ENCODE measurements around the gene GRIP2. TPM values are rescaled to one million over a fixed set of nuclear protein-coding genes. Genes with fewer than 3 reads are reported as not detected.
A peak's percentile ranks its signal among the peaks of the same experiment; 100 is the strongest.

GRIP2 gene
- total and polyA plus RNA-seq, 2 of the 4 experiments (the other 2 are of a cell fraction): 0.05 TPM; not detected in 1

- TF ChIP-seq USF2 (IDR thresholded peaks at IDR 0.05; ENCODE audit: low read depth, low read length) (no peak), POLR2A (IDR thresholded peaks at IDR 0.05; ENCODE audit: low read depth, low read length) (no peak)
These were observed 67.4 kb downstream of the GRIP2 start (continued) for GRCh38 chr3:14472471-14473351.

- BruUV-seq (replicated peaks): no TSS peak
- CTCF ChIA-PET: no interaction called here
- no peak for ATAC-seq (ENCODE audit: low read depth)
- TF ChIP-seq USF2 (IDR thresholded peaks at IDR 0.05; ENCODE audit: low read depth, low read length): no peak
- no peak for TF ChIP-seq POLR2A (IDR thresholded peaks at IDR 0.05; ENCODE audit: low read depth, low read length)
- TF ChIP-seq SMC3 (IDR thresholded peaks at IDR 0.05; ENCODE audit: low read depth, low read length): no peak
- TF ChIP-seq NFE2L2 (IDR thresholded peaks at IDR 0.05; ENCODE audit: low read depth, low read length): no peak
- no peak for TF ChIP-seq CEBPB (IDR thresholded peaks at IDR 0.05; ENCODE audit: low read depth, low read length)
- no peak for TF ChIP-seq RFX5 (IDR thresholded peaks at IDR 0.05; ENCODE audit: low read depth, low read length)
- TF ChIP-seq RAD21 (IDR thresholded peaks at IDR 0.05; ENCODE audit: low read length): no peak
- TF ChIP-seq MAFK (IDR thresholded peaks at IDR 0.05; ENCODE audit: low read depth, low read length): no peak
- no peak for TF ChIP-seq BHLHE40 (IDR thresholded peaks at IDR 0.05; ENCODE audit: low read depth, low read length)
- no peak for TF ChIP-seq FOS (IDR thresholded peaks at IDR 0.05; ENCODE audit: low read depth, low read length)
- TF ChIP-seq MXI1 (IDR thresholded peaks at IDR 0.05; ENCODE audit: borderline replicate concordance, low read depth, low read length): no peak
- no peak for TF ChIP-seq RCOR1 (IDR thresholded peaks at IDR 0.05; ENCODE audit: insufficient replicate concordance, low read length)
- no peak for TF ChIP-seq MAZ (IDR thresholded peaks at IDR 0.05; ENCODE audit: borderline replicate concordance, low read depth, low read length)
- TF ChIP-seq CHD1 (IDR thresholded peaks at IDR 0.05; ENCODE audit: low read depth, low read length): no peak
These were observed 68.5 kb downstream of the GRIP2 start for GRCh38 chr3:14471690-14472089.

More at GRCh38 chr3:14471690-14472089, 68.5 kb downstream of the GRIP2 start:
- Histone ChIP-seq H3K9me3 (ENCODE audit: control insufficient read depth, insufficient read depth, low read length) (no peaks in the 10 kb centered on the region), H3K27ac (ENCODE audit: insufficient read depth, low read length) (0 out of 2 replicates have a peak overlapping the region, but pooled peaks have one; percentile 3), H4K20me1 (ENCODE audit: insufficient read depth, low read length) (no peaks in the 10 kb centered on the region), H3K4me2 (ENCODE audit: low read depth, low read length) (no peak overlapping the region), H3K14ac (replicated peaks; ENCODE audit: low read depth, low read length) (peak overlapping the region; percentile 56), H2BK20ac (ENCODE audit: low read depth, low read length) (no peak overlapping the region), H2BK15ac (ENCODE audit: low read depth, low read length) (no peak overlapping the region; the same call in 2 of the 3 replicates), H2AK5ac (ENCODE audit: low read depth, low read length) (peak overlapping the region; percentile 33; the same call in 1 of the 2 replicates), H3K9me1 (ENCODE audit: insufficient read depth, low read length) (peaks cover 25% of the 10 kb centered on the region), H3K9ac (ENCODE audit: low read depth, low read length) (no peak overlapping the region), H4K8ac (ENCODE audit: low read depth in 2 of 2, low read length in 2 of 2) (peak overlapping the region in 1 of 2 experiments; percentile 57; a peak in 2 of 4 replicates), H3K18ac (ENCODE audit: low read depth, low read length) (no peak overlapping the region), H3K4me1 (ENCODE audit: control insufficient read depth, insufficient read depth, low read length) (peaks cover 15% of the 10 kb centered on the region), H4K5ac (ENCODE audit: low read depth, low read length) (no peak overlapping the region), H2BK120ac (ENCODE audit: low read depth, low read length) (peak overlapping the region; percentile 44), H3K36me3 (ENCODE audit: control insufficient read depth, insufficient read depth, low read length) (peaks cover 59% of the 10 kb centered on the region), H3K23ac (ENCODE audit: low read depth, low read length) (no peak overlapping the region; the same call in 1 of the 2 replicates), H2AFZ (replicated peaks; ENCODE audit: low read length, poor library complexity) (peak overlapping the region; percentile 43), H4K91ac (ENCODE audit: insufficient read depth, low read depth, low read length) (peak overlapping the region; percentile 51; the same call in 1 of the 2 replicates), H3K4me3 (ENCODE audit: insufficient read depth, low read depth, low read length) (no peak overlapping the region), H3K56ac (ENCODE audit: extremely low read depth, insufficient read depth, low read length) (no peak overlapping the region), H2AK9ac (replicated peaks; ENCODE audit: low read depth, low read length, poor library complexity) (peak overlapping the region; percentile 83), H3K79me1 (ENCODE audit: low read depth in 1 of 2, low read length in 2 of 2) (peaks cover 0 to 15% of the 10 kb centered on the region in 2 experiments; a peak in 1 of 4 replicates), H3K27me3 (ENCODE audit: control insufficient read depth, insufficient read depth, low read length) (no peaks in the 10 kb centered on the region), H3K4ac (ENCODE audit: low read depth, low read length) (peak overlapping the region; percentile 78), H2BK5ac (ENCODE audit: low read depth, low read length, poor library complexity, severe bottlenecking) (peak overlapping the region; percentile 95)
- 100% methylated on average over 4 of the region's 10 CpGs; no CpG with 5 or more reads in 1 of the 2 experiments for WGBS, 2 experiments (ENCODE audit: extremely low coverage in 2 of 2, insufficient read length in 1 of 2)
- dilution Hi-C loops (cut with HindIII; ENCODE audit: low sequenced_read_pairs, unreplicated experiment) (no loop called here), in situ Hi-C loops (cut with MboI; ENCODE audit: low sequenced_read_pairs) (no loop called here), intact Hi-C loops (cut with micrococcal nuclease) (no loop called here)
- POLR2A ChIA-PET (ENCODE audit: unreplicated experiment): no interaction called here
- no peak for DNase-seq

Data from IMR-90 (cell line).